GM21515 (cell line): ENCODE results near the gene GRM1.

Source experiments
- ATAC-seq: cut with Tn5 transposase; IDR thresholded peaks from one replicate; pipeline ENCODE4 v1.9.1; 2021; ENCODE audit not compliant: unreplicated experiment

GRM1 gene

GRCh38 chr6:146095481-146095880 is 66.6 kb downstream of the GRM1 start:
- no peak for ATAC-seq

- ATAC-seq: no peak
These were observed 68.7 kb downstream of the GRM1 start for GRCh38 chr6:146097586-146097985.

- no peak for ATAC-seq
These were observed 71.9 kb downstream of the GRM1 start for GRCh38 chr6:146100776-146101175.

- ATAC-seq: no peak
These were observed 74.7 kb downstream of the GRM1 start for GRCh38 chr6:146103416-146104072.

- ATAC-seq: no peak
These were observed 77.7 kb downstream of the GRM1 start for GRCh38 chr6:146106532-146106931.

GRCh38 chr6:146110990-146111389 is 82.1 kb downstream of the GRM1 start:
- no peak for ATAC-seq

- no peak for ATAC-seq
These were observed 83.1 kb downstream of the GRM1 start for GRCh38 chr6:146111881-146112450.

GRCh38 chr6:146113084-146113623 is 84.3 kb downstream of the GRM1 start:
- no peak for ATAC-seq

- ATAC-seq: no peak
These were observed 94.8 kb downstream of the GRM1 start for GRCh38 chr6:146123616-146124015.

- ATAC-seq: no peak
These were observed 98.8 kb downstream of the GRM1 start for GRCh38 chr6:146127447-146128215.

GRCh38 chr6:146133866-146134265 is 105.0 kb downstream of the GRM1 start:
- ATAC-seq: no peak

- no peak for ATAC-seq
These were observed 106.3 kb downstream of the GRM1 start for GRCh38 chr6:146135167-146135566.

GRCh38 chr6:146146836-146147235 is 118.0 kb downstream of the GRM1 start:
- no peak for ATAC-seq

GRCh38 chr6:146149770-146150169 is 120.9 kb downstream of the GRM1 start:
- ATAC-seq: no peak

GRCh38 chr6:146153040-146153758 is 124.3 kb downstream of the GRM1 start:
- ATAC-seq: peak; percentile 99

GRCh38 chr6:146154197-146154596 is 125.3 kb downstream of the GRM1 start:
- ATAC-seq: no peak

- ATAC-seq: no peak
These were observed 132.8 kb downstream of the GRM1 start for GRCh38 chr6:146161664-146162063.

- ATAC-seq: no peak
These were observed 141.0 kb downstream of the GRM1 start for GRCh38 chr6:146169872-146170271.

GRCh38 chr6:146177785-146178184 is 148.9 kb downstream of the GRM1 start:
- no peak for ATAC-seq

GRCh38 chr6:146183831-146184230 is 155.0 kb downstream of the GRM1 start:
- ATAC-seq: no peak

- ATAC-seq: no peak
These were observed 155.8 kb downstream of the GRM1 start for GRCh38 chr6:146184701-146185100.
